ENCODE measurements around the gene RBM47. TPM values are rescaled to one million over a fixed set of nuclear protein-coding genes. Genes with fewer than 3 reads are reported as not detected.
"Not testable (repeated sequence)": the region's sequence is repeated elsewhere in the genome, so short reads cannot be mapped to it uniquely, and the experiment has no call there.

Gene RBM47
- total RNA-seq, 1 donor from 2014 or later, result 108 TPM

GRCh38 chr4:40439519-40439918, 190.1 kb downstream of the RBM47 start:
- no peak for DNase-seq
- Histone ChIP-seq H3K4me1 (no peaks in the 10 kb centered on the region), H3K27me3 (ENCODE audit: low read depth) (no peaks in the 10 kb centered on the region), H3K36me3 (peaks cover 29% of the 10 kb centered on the region), H3K9me3 (no peaks in the 10 kb centered on the region), H3K27ac (no peak overlapping the region), H3K4me3 (no peak overlapping the region)
- intact Hi-C loops (cut with DNase I), result no loop called here
- no peak for TF ChIP-seq CTCF (IDR thresholded peaks at IDR 0.05)
- ATAC-seq, result no peak

- TF ChIP-seq CTCF (IDR thresholded peaks at IDR 0.05), result no peak
- Histone ChIP-seq H3K27me3 (ENCODE audit: low read depth) (no peaks in the 10 kb centered on the region), H3K9me3 (no peaks in the 10 kb centered on the region), H3K27ac (no peak overlapping the region), H3K36me3 (peaks cover 31% of the 10 kb centered on the region), H3K4me3 (no peak overlapping the region), H3K4me1 (no peaks in the 10 kb centered on the region)
- DNase-seq (no peak), ATAC-seq (peak; percentile 32 to 51)
- intact Hi-C loops (cut with DNase I), result no loop called here
Measured at GRCh38 chr4:40438384-40439026, 191.2 kb downstream of the RBM47 start.

GRCh38 chr4:40437741-40438383, 191.8 kb downstream of the RBM47 start:
- Histone ChIP-seq H3K27ac (no peak overlapping the region), H3K36me3 (peaks cover 38% of the 10 kb centered on the region), H3K27me3 (ENCODE audit: low read depth) (no peaks in the 10 kb centered on the region), H3K9me3 (no peaks in the 10 kb centered on the region), H3K4me3 (no peak overlapping the region), H3K4me1 (no peaks in the 10 kb centered on the region)
- DNase-seq, result no peak
- intact Hi-C loops (cut with DNase I), result no loop called here
- no peak for TF ChIP-seq CTCF (IDR thresholded peaks at IDR 0.05)
- peak; percentile 16 to 35 for ATAC-seq

GRCh38 chr4:40435306-40435705, 194.4 kb downstream of the RBM47 start:
- H3K36me3 ChIP-seq, result peaks cover 47% of the 10 kb centered on the region
- H3K4me3 ChIP-seq; H3K27me3 ChIP-seq (ENCODE audit: low read depth); DNase-seq; ATAC-seq; H3K4me1 ChIP-seq; H3K9me3 ChIP-seq; intact Hi-C loops (cut with DNase I); H3K27ac ChIP-seq: not testable (repeated sequence)

GRCh38 chr4:40434126-40434687, 195.5 kb downstream of the RBM47 start:
- TF ChIP-seq CTCF (IDR thresholded peaks at IDR 0.05), result no peak
- H3K4me1 ChIP-seq, result no peaks in the 10 kb centered on the region
- intact Hi-C loops (cut with DNase I), result no loop called here
- no peak overlapping the region for H3K27ac ChIP-seq
- ATAC-seq (no peak), DNase-seq (no peak)
- H3K27me3 ChIP-seq (ENCODE audit: low read depth), result no peaks in the 10 kb centered on the region
- H3K9me3 ChIP-seq, result no peaks in the 10 kb centered on the region
- H3K4me3 ChIP-seq, result no peak overlapping the region
- H3K36me3 ChIP-seq, result peaks cover 57% of the 10 kb centered on the region

- no peak for TF ChIP-seq CTCF (IDR thresholded peaks at IDR 0.05)
- no peaks in the 10 kb centered on the region for H3K9me3 ChIP-seq
- ATAC-seq, result no peak
- H3K36me3 ChIP-seq, result peaks cover 49% of the 10 kb centered on the region
- intact Hi-C loops (cut with DNase I), result no loop called here
- no peaks in the 10 kb centered on the region for H3K27me3 ChIP-seq (ENCODE audit: low read depth)
- no peaks in the 10 kb centered on the region for H3K4me1 ChIP-seq
- no peak for DNase-seq
- H3K27ac ChIP-seq, result no peak overlapping the region
- no peak overlapping the region for H3K4me3 ChIP-seq
Measured at GRCh38 chr4:40432504-40432903, 197.2 kb downstream of the RBM47 start.

GRCh38 chr4:40427871-40428270, 201.8 kb downstream of the RBM47 start:
- ATAC-seq; H3K9me3 ChIP-seq; H3K27ac ChIP-seq; H3K4me3 ChIP-seq; H3K27me3 ChIP-seq (ENCODE audit: low read depth); DNase-seq; intact Hi-C loops (cut with DNase I); H3K4me1 ChIP-seq: not testable (repeated sequence)
- peaks cover 49% of the 10 kb centered on the region for H3K36me3 ChIP-seq

Measured in lower lobe of right lung (tissue), 2 donors.